T-helper 1 cell treated with Interleukin-12 subunit alpha and Interleukin-12 subunit beta and Interleukin-4 antibody, amounts not matched to agents 30 μg/mL and 1 μg/mL, for 36 hours (primary cell): ENCODE measurements around the gene NME1.

Experiments used
- H3K27ac Mint-ChIP-seq: one replicate; pipeline ENCODE4 v1.8.0; 2021; ENCODE audit warnings: mild to moderate bottlenecking, mixed read lengths
- H3K27me3 Mint-ChIP-seq: one replicate; pipeline ENCODE4 v1.8.0; 2021; ENCODE audit warnings: low read depth, mixed read lengths
- H3K36me3 Mint-ChIP-seq: one replicate; pipeline ENCODE4 v1.8.0; 2021; ENCODE audit warnings: low read depth, mixed read lengths
- H3K4me1 Mint-ChIP-seq: one replicate; pipeline ENCODE4 v1.8.0; 2021; ENCODE audit warnings: low read depth, mixed read lengths
- H3K4me3 Mint-ChIP-seq: one replicate; pipeline ENCODE4 v1.8.0; 2021; ENCODE audit warnings: mild to moderate bottlenecking, moderate library complexity, mixed read lengths
- H3K9me3 Mint-ChIP-seq: one replicate; pipeline ENCODE4 v1.8.0; 2021; ENCODE audit warnings: mixed read lengths

NME1 gene

GRCh38 chr17:51200295-51200694 is 46.9 kb downstream of the NME1 start:
- no peak overlapping the region for H3K4me3 Mint-ChIP-seq
- peaks cover 3% of the 10 kb centered on the region for H3K4me1 Mint-ChIP-seq
- H3K36me3 Mint-ChIP-seq: peaks cover 19% of the 10 kb centered on the region
- H3K9me3 Mint-ChIP-seq: no peaks in the 10 kb centered on the region
- H3K27me3 Mint-ChIP-seq: no peaks in the 10 kb centered on the region
- peak overlapping the region; percentile 64 for H3K27ac Mint-ChIP-seq

GRCh38 chr17:51200846-51201245 is 47.5 kb downstream of the NME1 start:
- Mint-ChIP-seq H3K36me3 (peaks cover 22% of the 10 kb centered on the region), H3K9me3 (no peaks in the 10 kb centered on the region), H3K27ac (peak overlapping the region; percentile 55), H3K4me1 (peaks cover 3% of the 10 kb centered on the region), H3K4me3 (no peak overlapping the region), H3K27me3 (no peaks in the 10 kb centered on the region)

DNA sequence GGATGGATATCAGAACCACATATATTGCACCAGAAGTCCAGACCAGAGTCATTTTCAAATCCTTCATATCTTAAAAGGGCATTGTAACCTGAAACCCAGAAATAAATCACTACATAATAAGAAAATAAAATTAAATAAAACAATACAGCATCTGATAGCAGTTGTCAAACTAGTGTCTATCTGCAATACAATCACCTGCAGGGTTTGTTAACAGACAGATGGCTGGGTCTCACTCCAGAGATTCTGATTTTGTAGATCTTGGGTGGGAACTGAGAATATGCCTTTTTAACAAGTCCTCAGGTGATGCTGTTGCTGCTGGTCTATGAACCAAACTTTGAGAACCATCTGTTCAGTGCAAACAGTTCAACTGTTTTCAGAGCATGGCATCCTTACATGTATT is 50.5 kb downstream of the NME1 start:
- H3K9me3 Mint-ChIP-seq: no peaks in the 10 kb centered on the region
- no peak overlapping the region for H3K4me3 Mint-ChIP-seq
- H3K27me3 Mint-ChIP-seq: no peaks in the 10 kb centered on the region
- peaks cover 3% of the 10 kb centered on the region for H3K4me1 Mint-ChIP-seq
- H3K27ac Mint-ChIP-seq: no peak overlapping the region
- H3K36me3 Mint-ChIP-seq: peaks cover 21% of the 10 kb centered on the region
